PC-9 (cell line): ENCODE measurements around the gene GRIN2A.

Experiments used
- CTCF ChIP-seq: fragments of 200-600 bp; sonication (generic); conservative IDR thresholded peaks from 2 replicates; pipeline ENCODE4 v1.6.1; 2017; ENCODE audit warnings: mixed run types, antibody characterized with exemption, mild to moderate bottlenecking, moderate library complexity
- EZH2 ChIP-seq: fragments of 200-600 bp; sonication (generic); IDR thresholded peaks from 2 replicates; pipeline ENCODE4 v1.8.0; 2017; ENCODE audit warnings: antibody characterized with exemption, low read depth

- no peak for TF ChIP-seq CTCF
- TF ChIP-seq EZH2 = no peak
Measured at GRCh38 chr16:9790199-9790598, 392.0 kb downstream of the GRIN2A start.
